CD1c-positive myeloid dendritic cell (primary cell): ENCODE results near the gene TUFM.
A peak's percentile ranks its signal among the peaks of the same experiment; 100 is the strongest.
"Not testable (repeated sequence)": the region's sequence is repeated elsewhere in the genome, so short reads cannot be mapped to it uniquely, and the experiment has no call there.

Experiments
- DNase-seq: peaks from one replicate; pipeline ENCODE4 v3.0.0-alpha.2; 2016; ENCODE audit errors: extremely low spot score

The TUFM gene

DNA sequence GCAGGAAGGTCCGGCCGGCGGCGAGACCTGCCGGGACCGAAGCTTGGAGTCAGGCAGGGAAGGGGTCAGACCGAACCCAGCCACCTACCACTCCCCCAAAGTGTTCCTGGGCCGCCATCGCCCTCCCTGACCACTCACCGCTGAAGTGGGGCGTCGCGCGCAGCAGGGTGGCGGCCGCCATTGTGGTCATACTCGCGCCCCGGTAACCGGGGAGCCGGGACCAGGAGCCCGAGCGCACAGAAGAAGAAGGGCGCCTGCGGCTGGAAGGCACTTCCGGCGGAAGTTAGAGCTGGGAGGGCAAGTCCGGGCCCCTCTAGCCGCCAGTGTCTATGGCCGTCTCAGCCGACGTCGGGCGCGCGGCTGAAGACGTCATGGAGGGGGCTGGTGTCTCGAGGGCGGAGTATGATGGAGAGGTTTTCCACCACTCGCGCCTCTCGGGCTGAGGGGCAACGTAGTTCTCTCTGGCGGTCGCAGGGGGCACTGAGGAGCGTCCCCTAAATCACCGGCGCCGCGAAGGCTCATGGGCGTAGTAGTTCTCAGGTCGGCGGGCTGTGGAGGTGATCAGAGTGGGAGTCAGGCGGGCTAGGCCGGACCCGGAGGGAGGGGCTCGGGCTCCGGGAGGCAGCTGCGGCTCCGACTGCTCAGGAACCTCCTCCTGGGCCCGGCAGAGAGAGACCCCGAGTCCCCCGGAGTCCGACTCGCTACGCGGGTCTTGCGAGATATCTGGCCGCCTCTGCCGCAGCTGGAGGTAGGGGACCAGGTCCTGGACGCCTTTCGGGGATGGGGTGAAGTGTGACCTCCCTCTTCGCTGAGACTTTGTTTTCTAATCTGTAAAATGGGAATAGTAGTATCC, at the start of gene TUFM:
TSS of gene TUFM (minus strand) at position 269 of the 853 bp plus-strand sequence. CDS start at position 190, 79 bp downstream.
- DNase-seq: peak; percentile 98

DNA sequence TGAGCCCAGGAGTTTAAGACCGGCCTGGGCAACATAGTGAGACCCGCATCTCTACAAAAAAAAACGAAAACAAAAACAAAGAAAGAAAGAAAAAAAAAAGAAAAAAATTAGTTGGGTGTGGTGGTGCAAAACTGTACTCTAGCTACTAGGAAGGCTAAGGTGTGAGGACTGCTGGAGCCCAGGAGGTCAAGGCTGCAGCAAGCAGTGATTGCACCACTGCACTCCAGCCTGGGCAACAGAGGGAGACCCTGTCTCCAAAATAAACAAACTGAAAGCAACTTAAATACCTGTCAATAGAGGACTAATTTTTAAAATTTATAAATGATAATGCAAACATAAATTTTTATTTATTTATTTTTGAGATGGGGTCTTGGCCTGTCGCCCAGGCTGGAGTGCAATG, 49.5 kb upstream of the TUFM start:
- no peak for DNase-seq

DNA sequence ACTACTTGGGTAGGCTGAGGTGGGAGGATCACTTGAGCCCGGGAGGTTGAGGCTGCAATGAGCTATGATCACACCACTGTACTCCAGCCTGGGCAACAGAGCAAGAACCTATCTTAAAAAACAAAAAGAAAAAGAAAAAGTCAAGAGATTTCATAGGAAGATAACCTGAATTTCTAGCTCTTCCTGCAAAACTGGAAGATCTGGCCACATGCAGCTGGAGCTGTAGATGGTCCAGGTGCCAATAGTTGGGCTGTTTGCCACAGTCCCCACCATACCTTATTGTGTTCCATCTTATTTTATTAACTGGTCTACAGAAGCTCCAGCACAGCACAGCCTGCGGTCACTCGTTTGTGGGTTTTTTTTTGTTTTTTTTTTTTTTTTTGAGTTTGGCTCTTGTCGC, 47.1 kb upstream of the TUFM start:
- no peak for DNase-seq

DNA sequence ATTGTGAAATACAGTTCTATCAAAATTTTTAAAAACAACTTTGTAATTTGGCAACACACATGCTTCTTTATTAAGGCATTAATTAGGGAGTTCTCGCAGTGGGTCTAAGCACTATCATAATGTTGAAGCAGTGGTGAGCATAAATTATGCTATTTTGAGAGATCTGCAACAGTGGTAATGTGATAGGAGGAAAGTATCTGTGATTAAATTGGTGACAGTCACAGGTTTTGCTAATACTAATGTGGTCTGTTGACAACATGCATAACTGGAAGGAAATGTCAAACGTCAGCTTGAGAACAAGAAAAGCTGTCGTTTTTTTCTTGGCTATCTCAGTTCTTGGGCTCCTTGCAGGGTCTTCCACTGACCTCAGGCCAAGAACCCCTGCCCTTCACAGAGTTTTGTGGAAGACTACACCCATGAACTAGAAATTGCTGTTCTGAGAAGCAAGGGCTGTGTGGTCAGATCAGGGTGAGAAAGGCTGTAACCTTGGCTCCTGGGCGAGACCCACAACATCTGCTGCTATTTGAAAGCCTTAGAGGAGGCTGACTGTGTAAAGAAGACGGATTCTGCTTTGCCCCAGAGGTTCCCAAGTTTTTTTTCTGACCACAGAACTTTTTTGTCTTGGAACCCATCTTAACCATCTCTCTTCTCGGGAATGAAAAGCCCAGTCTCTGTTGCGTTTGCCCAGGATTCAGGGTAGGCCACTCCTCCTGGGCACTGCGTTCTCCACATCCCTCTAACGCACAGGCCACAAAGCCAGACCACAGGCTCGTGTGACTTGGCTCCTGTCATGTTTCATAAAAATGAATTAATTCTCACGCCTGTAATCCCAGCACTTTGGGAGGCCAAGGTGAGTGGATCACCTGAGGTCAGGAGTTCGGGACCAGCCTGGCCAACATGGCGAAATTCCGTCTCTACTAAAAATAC, 46.1 kb upstream of the TUFM start:
- no peak for DNase-seq

DNA sequence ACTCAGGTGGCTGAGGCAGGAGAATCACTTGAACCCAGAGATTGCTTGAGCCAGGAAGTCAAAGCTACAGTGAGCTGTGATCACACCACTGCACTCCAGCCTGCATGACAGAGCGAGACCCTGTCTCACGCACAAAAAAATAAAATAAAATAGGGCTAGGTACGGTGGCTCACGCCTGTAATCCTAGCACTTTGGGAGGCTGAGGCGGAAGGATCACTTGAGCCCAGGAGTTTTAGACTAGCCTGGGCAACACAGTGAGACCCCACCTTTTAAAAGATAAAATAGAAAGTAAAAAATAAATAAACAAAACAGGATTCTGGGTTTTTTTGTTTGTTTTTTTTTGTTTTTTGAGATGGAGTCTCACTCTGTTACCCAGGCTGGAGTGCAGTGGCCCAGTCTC, 44.2 kb upstream of the TUFM start:
- DNase-seq: not testable (repeated sequence)

DNA sequence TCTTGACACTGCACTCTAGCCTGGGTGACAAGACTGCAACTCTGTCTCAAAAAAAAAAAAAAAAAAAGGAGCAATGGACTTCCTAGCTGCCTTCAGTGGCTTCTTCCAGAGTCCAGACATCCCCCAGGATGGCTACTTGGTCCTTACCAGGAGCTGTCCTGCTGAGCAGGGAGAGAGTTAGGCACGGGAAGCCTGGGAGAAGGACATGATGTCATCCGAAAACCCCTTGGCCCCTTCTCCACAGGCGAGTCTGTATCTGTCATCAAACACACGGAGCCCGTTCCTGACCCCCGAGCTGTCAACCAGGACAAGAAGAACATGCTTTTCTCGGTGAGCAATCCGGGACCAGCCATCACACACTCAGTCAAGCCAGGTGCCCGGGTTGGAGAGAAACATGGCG, 40.8 kb upstream of the TUFM start:
- DNase-seq: no peak

DNA sequence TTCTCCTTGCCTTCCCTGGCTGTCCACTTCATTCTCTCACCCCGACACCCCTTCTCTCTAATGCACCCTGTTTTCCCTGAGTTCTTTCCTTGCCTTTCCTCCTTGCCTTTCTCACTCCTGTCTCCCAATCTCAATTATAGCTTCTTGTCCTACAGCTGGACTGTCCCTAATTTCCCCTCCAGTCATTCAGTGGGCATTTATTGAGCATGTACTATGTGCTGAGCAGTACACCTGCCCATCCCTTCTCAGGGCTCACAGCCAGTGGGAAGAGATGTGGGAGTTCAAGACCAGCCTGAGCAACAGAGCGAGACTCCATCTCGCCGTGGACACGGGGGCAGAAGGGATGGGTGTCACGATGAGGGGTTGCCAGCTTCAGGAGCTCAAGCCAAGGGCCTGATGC, 37.9 kb upstream of the TUFM start:
- DNase-seq: no peak

DNA sequence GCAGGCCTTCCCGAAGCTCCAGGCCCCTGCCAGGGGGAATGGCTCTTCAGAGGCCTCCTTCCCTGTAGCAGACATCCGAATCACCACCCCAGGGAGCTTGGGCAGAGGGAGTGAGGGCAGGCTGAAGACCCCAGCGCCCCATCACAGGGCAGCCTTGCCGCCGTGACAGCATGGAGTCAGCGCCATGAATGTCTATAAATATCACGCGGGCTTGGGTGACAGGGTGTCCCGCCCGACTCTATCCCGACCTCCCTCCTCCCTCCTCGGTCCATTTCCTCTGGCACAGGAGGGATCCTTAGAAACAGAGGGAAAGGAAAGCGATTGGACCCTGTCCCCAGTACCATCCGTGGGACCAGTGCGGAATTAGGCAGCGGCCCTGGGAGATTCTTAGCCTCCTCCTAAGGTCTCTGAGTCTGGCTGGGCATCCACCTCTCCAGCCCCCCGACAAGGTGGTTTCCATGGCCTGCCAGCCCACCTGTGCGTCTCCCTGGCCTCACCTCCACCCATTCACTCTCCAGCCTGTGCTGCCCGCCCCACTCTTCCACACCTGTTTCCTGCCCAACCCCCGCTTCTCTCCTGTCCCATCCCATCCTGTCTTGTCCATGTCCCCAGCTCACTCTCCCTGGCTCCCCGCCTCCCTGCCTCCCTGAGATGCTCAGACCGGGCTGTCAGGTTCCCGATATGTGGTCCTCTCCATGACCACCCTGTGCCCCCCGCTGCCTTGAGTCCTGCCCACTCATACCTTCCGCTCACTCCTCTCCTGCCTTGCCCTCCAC, 37.3 kb upstream of the TUFM start:
- DNase-seq: no peak

DNA sequence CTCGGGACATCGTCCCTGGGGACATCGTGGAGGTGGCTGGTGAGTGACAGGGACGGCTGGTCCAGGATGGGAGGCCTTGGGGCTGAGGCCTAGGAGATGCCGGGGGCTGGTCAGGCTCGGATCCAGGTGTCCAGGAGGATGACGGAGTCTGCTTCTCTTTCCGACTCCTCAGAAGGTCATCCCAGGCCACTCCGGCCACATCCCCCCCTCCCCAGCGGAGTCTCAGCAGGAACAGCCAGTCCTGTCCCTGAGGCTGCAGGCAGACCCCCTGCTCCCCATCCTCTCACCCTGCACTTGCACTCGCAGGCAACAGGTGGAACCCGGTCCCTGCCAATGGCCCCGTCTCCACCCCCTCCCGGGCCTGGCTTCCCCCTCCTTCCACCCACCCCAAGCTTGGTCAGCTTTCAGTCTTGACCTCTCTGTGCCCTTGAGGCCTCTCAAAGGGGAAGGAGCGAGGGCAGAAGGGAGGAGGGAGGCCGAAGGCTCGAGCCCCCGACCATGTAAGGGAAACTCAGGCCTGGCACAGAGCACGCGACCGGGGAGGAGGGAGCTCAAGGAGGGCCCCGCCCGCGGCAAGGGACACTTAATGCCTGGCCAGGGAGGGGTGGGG, 36.5 kb upstream of the TUFM start:
- DNase-seq: no peak

DNA sequence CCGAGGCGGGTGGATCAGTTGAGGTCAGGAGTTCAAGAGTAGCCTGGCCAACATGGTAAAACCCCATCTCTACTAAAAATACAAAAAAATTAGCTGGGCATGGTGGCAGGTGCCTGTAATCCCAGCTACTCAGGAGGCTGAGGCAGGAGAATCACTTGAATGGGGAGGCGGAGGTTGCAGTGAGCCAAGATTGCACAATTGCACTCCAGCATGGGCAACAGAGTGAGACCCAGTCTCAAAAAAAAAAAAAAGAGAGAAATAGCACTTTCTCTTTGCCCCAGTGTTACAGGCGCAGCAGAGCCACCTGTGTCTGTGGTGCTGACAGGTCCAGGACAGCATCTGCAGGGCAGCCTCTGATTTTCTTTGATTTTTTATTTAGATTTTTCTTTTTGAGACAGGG, 35.4 kb upstream of the TUFM start:
- DNase-seq: not testable (repeated sequence)

DNA sequence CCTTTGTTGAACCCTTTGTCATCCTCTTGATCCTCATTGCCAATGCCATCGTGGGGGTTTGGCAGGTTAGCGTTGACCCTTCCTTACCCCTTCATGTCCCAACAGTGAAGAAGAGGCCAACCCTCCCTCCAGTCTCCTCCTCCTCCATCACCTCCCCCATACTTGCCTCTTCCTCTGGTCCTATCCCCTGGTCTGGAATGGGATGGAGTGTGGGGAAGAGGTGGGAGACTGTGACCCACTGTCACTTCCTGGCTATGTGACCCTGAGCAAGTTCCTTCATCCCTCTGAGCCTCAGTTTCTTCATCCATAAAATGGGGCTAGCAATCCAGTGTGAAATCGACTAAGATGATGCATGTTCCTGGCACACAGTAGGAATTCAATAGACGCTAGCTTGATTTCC, 34.8 kb upstream of the TUFM start:
- DNase-seq: no peak

DNA sequence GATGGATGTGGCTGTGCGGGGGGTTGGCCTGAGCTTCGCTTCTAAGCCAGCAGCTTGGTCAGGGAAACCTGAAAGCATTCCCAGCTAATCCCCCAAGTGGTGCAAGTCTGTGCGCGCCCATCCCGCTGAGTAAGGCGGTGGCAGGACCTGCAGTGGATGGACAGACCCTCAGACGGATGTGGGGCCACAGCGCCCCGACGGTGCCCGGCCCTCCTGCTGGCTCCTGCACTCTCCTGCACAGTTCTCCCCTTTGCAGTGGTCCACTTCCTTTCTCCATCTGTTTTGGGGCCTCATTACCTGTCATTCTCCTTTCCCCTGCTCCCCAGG, 34.4 kb upstream of the TUFM start:
- DNase-seq: no peak

DNA sequence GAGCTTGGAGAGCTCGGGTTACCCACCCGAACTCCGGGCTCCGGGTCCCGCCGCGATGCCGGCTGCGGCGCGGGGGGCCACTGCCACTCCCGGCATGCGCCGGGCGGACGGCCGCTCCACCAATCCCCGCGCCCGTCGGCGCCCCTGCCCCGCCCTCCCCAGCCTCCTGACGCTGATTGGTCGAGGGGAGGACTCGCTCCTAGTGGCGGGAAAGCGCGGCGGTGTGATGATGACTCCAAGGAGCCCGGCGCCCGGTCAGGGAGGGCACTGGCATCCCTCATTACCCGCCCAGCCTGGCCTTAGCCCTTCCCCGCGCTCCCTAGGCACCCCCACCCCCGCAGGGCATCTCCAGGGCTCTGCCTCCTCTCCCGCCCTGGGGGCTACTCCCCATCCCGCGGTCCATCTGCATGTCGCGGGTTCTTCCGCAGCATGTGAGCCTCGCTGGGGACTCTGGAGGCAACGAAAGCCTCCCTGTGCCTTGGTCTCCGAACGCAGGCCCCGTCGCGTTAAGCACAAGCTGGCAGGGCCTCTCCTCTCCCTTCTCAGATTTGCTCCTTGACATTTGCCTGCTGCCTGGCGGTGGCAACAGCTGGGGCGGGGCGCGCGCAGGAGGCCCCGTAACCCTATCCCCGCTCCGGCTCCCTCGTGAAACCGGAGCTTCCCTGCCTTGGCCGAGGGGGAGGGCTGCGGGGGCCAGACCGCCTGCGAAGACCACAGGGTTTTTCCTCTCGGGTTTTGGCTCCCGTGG, 33.9 kb upstream of the TUFM start:
- DNase-seq: peak; percentile 93

DNA sequence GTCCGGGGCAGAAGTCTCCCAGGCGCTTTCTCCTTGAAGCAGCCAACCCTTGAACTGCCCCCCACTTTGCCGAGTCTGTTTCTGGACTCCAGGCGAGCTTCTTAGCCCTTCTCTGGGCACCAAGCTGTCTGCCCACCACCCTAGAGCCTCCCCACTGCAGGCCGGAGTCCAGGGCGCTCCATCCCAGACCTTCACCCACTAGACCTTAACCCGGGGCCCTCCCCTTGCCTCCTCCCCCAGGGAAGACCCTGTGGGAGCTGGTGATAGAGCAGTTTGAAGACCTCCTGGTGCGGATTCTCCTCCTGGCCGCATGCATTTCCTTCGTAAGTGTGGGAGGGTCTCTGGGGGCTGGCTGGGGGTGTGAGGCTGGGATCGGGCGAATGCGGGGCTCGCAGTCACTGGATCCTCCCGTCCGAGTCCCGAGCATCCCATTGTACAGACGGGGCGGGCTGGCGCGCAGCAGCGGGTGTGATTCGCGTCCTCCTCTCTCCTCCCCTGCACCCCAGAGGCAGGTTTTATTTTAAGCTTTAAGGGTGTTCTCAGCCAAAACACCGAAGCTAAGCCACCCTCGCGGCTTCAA, 33.2 kb upstream of the TUFM start:
- no peak for DNase-seq

DNA sequence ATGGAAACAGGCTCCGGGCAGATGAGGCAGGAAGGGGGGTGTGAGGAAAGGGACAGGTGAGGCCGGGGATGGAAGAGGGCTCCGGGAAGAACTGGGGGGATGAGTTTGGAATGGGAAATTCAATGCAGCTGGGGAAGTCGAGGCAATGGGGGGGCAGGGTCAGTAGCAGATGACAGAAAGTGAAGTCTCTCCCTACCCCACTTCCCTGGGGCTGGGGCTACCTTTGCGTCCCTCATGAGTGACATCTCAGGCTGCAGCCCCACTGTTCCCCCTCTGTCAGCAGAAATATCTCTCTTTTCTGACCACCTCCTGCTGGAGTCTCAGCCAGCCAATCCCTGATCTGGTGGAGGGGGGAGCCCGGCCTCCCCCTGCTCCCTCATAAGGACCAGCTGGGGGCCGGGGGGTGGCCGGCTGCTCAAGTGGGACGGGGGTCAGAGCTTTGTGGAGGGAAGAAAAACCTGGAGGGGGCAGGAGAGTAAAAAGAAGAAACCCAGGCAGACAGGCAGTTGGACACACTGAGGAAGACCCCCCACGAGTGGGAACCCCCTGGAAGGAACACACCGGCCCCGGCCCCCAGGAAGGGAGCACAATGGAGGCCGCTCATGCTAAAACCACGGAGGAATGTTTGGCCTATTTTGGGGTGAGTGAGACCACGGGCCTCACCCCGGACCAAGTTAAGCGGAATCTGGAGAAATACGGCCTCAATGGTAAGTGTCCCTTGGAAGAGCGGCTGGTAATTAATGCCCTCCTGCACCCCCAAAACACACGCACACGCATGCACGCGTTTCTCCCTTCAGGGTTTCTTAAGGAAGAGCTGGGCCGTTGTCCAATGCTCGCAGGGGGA, 32.2 kb upstream of the TUFM start, which contains the start of gene ATP2A1:
TSS of gene ATP2A1 (plus strand) at position 406 of the 844 bp plus-strand sequence. CDS start at position 590, 184 bp downstream.
- no peak for DNase-seq

DNA sequence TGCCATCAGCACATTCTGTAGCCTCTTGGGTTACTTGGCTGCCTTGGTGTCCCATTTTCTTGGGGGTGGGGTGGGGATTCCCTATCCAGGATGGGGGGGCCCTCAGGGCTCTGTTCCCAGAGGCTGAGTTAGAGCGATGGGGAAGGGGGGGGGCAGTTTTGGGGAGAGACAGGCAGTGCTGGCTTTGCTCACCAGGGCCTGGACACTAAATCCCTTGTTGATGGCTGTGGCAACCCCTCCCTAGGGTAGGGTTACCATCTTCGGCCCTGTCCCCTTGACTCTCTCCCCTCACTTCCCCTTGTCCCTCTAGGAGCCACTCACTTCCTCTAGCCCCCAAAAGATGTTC, 31.5 kb upstream of the TUFM start:
- no peak for DNase-seq

DNA sequence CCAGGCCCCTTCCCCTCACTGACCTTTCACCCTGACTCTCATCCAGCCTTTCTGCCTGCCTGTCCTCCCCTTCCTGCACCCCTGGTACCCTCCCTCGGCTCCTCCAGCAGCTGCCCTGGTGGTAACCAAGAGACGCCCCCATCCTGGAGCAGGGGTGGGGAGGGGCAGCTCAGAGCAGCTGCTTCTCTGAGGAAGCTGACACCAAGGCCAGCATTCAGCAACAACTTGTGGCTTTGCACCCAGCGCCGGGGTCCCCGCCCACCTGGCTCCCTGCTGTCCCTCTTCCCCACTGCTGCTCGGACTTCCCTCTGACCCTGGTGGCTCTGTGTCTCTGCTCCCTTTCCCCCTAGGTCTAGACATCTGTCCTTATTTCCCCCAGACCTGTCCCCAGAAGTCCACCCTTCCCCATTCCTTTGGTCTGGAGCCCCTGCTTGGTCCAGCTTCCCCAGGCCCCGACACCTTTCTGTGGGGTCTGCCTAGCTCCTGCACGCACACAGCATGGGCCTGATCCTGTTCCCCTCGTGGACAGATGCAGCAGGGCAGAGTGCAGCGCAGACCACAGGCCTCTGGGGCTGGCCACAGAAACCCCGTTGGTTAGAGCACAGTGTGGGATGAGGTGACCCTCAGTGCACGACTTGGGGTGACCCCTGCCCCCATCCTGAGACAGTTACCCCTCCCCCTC, 31.0 kb upstream of the TUFM start:
- DNase-seq: peak; percentile 21

DNA sequence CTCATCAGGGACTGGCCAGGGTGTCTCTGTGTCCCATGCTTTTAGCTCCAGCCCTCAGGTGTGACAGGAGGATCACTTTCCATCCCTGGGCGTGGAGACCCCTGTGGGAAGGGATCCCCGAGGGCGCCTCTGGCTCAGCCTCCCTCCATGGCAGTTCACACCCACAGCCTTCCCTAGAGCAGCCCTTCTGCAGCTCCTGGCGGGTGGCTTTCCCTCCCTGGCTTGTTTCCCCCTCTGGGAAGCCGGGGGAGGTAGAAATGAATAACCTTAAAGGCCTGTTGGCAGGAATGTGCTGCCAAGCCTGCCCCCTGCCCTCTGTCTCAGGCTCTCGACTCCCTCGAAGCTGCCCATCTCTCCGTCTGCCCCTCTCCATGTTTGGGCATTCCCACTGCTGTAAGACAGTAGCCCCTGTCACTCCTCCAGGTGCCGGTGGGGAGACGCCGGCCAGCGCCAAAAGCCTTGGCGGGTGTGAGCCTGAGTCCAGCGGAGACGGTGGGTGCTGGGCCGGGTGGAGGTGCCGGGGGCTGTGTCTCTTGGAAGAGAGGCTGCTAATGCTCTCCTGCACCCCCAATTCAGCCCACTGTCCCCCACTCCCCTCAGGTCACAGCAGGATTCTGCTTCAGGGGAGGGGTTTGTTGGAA, 30.0 kb upstream of the TUFM start:
- DNase-seq: no peak
